HG02884 (cell line): ENCODE measurements around the gene GCAT.

Experiments
- ATAC-seq: cut with Tn5 transposase; IDR thresholded peaks from one replicate; pipeline ENCODE4 v1.9.1; 2021; ENCODE audit warnings: mild to moderate bottlenecking, moderate library complexity; ENCODE audit not compliant: unreplicated experiment

Gene GCAT

GRCh38 chr22:37831472-37831871, 23.7 kb downstream of the GCAT start:
- no peak for ATAC-seq

GRCh38 chr22:37832022-37832857, 24.5 kb downstream of the GCAT start:
- ATAC-seq: no peak

GRCh38 chr22:37842015-37842793, 34.5 kb downstream of the GCAT start:
- ATAC-seq: no peak

GRCh38 chr22:37843741-37844089, 36.0 kb downstream of the GCAT start:
- ATAC-seq: peak; percentile 34

- ATAC-seq: no peak
Measured at GRCh38 chr22:37844904-37845329, 37.2 kb downstream of the GCAT start.

- ATAC-seq: no peak
Measured at GRCh38 chr22:37846433-37846832, 38.7 kb downstream of the GCAT start.

- ATAC-seq: no peak
Measured at GRCh38 chr22:37848587-37849088, 40.9 kb downstream of the GCAT start.

GRCh38 chr22:37849089-37849751, 41.5 kb downstream of the GCAT start, which contains the start of gene EIF3L:
EIF3L (plus strand) TSS chr22:37849419; CDS start chr22:37849450, 31 bp downstream.
- ATAC-seq: peak; percentile 56

GRCh38 chr22:37850801-37851200, 43.1 kb downstream of the GCAT start:
- no peak for ATAC-seq

GRCh38 chr22:37852418-37852817, 44.7 kb downstream of the GCAT start:
- ATAC-seq: no peak

- ATAC-seq: no peak
Measured at GRCh38 chr22:37854946-37855345, 47.2 kb downstream of the GCAT start.

GRCh38 chr22:37855462-37855861, 47.7 kb downstream of the GCAT start:
- no peak for ATAC-seq

GRCh38 chr22:37860796-37861421, 53.2 kb downstream of the GCAT start:
- no peak for ATAC-seq

GRCh38 chr22:37862570-37863325, 55.0 kb downstream of the GCAT start:
- ATAC-seq: no peak

GRCh38 chr22:37865510-37865909, 57.8 kb downstream of the GCAT start:
- no peak for ATAC-seq
